IPS-15b (cell line): ENCODE measurements around the gene UBE2F.
A peak's percentile ranks its signal among the peaks of the same experiment; 100 is the strongest.

ENCODE experiments used
- H3K27me3 ChIP-seq: one replicate; pipeline ENCODE4 v1.6.1; 2013; ENCODE audit warnings: low read length; ENCODE audit not compliant: control insufficient read depth, insufficient read depth
- H3K36me3 ChIP-seq: one replicate; pipeline ENCODE4 v1.6.1; 2013; ENCODE audit warnings: low read length; ENCODE audit not compliant: control insufficient read depth, insufficient read depth
- H3K4me1 ChIP-seq: one replicate; pipeline ENCODE4 v1.6.1; 2013; ENCODE audit warnings: mild to moderate bottlenecking, low read length; ENCODE audit not compliant: control insufficient read depth, insufficient read depth
- H3K4me3 ChIP-seq: one replicate; pipeline ENCODE4 v1.5.1; 2013; ENCODE audit warnings: low read depth, low read length
- H3K9ac ChIP-seq: one replicate; pipeline ENCODE4 v1.6.1; 2013; ENCODE audit warnings: low read depth, mild to moderate bottlenecking, low read length
- H3K9me3 ChIP-seq: one replicate; pipeline ENCODE4 v1.6.1; 2013; ENCODE audit warnings: mild to moderate bottlenecking, low read length; ENCODE audit not compliant: control insufficient read depth, insufficient read depth

UBE2F gene

GRCh38 chr2:237966565-237967462 lies at the start of gene UBE2F:
TSS of gene UBE2F (plus strand) at chr2:237967014. CDS start at chr2:237973108, 6,094 bp downstream.
- Histone ChIP-seq H3K4me1 (no peaks in the 10 kb centered on the region), H3K9ac (peak within 1 kb of the TSS; percentile 83), H3K9me3 (peaks cover 9% of the 10 kb centered on the region), H3K27me3 (no peaks in the 10 kb centered on the region), H3K36me3 (no peaks in the 10 kb centered on the region), H3K4me3 (peak within 1 kb of the TSS; percentile 82)

DNA sequence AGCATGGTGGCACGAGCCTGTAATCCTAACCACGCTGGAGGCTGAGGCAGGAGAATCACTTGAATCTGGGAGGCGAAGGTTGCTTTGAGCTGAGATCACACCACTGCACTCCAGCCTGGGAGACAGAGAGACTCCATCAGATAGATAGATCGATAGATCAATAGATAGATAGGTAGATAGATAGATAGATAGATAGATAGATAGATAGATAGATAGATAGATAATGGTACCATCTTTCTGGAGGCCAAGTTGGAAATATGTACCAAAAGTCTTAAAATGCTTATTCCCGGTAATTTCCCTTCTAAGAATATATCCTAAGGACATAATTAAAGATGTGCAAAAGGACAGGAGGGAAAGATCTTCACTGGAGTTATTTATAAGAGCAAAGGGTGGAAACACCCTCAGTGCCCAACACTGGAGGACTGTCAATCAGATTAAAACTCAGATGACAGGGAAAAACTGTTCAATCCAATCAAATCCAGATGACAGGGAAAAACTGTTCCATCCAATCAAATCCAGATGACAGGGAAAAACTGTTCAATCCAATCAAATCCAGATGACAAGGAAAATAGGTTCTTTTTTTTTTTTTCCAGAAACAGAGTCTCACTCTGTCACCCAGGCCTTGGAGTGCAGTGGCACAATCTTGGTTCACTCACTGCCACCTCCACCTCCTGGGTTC lies 49.0 kb upstream of the UBE2F start:
- no peaks in the 10 kb centered on the region for H3K27me3 ChIP-seq
- H3K36me3 ChIP-seq, result no peaks in the 10 kb centered on the region
- H3K4me3 ChIP-seq, result no peak overlapping the region
- no peaks in the 10 kb centered on the region for H3K9me3 ChIP-seq
- H3K4me1 ChIP-seq, result no peaks in the 10 kb centered on the region
- H3K9ac ChIP-seq, result no peak overlapping the region

- no peaks in the 10 kb centered on the region for H3K9me3 ChIP-seq
- H3K9ac ChIP-seq, result no peak overlapping the region
- H3K4me1 ChIP-seq, result no peaks in the 10 kb centered on the region
- H3K4me3 ChIP-seq, result no peak overlapping the region
- H3K27me3 ChIP-seq, result no peaks in the 10 kb centered on the region
- no peaks in the 10 kb centered on the region for H3K36me3 ChIP-seq
Observed at GRCh38 chr2:237919593-237919992, 47.2 kb upstream of the UBE2F start.

DNA sequence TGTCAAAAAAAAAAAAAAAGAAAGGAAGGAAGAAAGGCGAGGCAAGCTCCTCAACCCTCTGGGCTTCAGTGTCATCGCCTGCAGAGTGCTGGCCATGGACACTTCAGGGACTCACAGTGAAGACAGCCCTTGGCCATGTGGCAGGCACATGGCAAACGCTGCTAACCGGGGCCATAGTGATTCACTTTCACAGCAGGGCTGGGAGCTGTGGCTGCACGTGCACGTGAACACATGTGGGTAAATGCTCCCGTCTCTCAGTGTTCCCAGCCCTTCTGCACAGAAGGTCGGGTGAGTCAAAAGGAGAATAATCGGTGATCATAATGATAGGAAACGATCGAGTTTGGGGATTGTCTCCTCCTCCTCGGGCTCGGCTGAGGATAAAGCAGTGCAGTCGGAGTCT lies 46.1 kb upstream of the UBE2F start:
- Histone ChIP-seq H3K9me3 (no peaks in the 10 kb centered on the region), H3K27me3 (no peaks in the 10 kb centered on the region), H3K36me3 (no peaks in the 10 kb centered on the region), H3K9ac (no peak overlapping the region), H3K4me1 (no peaks in the 10 kb centered on the region), H3K4me3 (no peak overlapping the region)

- H3K36me3 ChIP-seq, result no peaks in the 10 kb centered on the region
- H3K9me3 ChIP-seq, result no peaks in the 10 kb centered on the region
- H3K4me3 ChIP-seq, result no peak overlapping the region
- no peaks in the 10 kb centered on the region for H3K4me1 ChIP-seq
- H3K9ac ChIP-seq, result no peak overlapping the region
- no peaks in the 10 kb centered on the region for H3K27me3 ChIP-seq
Observed at GRCh38 chr2:237921967-237922492, 44.8 kb upstream of the UBE2F start.

GRCh38 chr2:237922641-237923361 lies 44.0 kb upstream of the UBE2F start:
- no peaks in the 10 kb centered on the region for H3K27me3 ChIP-seq
- no peaks in the 10 kb centered on the region for H3K4me1 ChIP-seq
- no peak overlapping the region for H3K9ac ChIP-seq
- H3K36me3 ChIP-seq, result no peaks in the 10 kb centered on the region
- H3K4me3 ChIP-seq, result no peak overlapping the region
- no peaks in the 10 kb centered on the region for H3K9me3 ChIP-seq

DNA sequence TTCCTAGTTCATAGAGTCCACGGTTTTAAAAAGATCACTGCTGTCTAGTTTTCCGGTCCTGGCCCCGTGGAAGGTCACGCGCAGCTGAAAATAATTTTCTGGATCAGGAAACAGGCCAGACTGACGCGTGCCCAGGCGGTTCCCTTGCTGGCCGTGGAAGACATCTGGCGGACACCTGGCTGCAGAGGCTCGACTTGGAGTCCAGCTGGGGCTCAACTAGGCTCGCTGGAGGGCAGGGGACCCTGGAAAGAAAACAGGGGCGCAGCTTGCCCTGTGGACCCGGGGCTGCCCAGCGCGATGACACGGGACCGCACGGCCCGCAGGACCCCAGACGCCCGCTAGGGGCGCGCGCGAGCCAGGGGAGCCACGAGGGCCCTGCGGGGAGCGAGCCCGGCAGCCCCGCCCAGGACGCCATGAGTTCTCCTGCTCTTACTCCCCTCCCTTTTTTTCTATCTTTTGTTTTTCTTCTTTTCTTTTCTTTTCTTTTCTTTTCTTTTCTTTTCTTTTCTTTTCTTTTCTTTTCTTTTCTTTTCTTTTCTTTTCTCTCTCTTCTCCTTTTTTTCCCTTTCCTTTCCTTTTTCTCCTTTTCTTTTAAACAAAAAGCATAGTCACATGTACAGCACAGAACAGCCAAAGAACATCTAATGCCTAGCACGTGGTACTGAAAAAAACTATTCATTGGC lies 43.2 kb upstream of the UBE2F start:
- no peaks in the 10 kb centered on the region for H3K9me3 ChIP-seq
- no peaks in the 10 kb centered on the region for H3K27me3 ChIP-seq
- H3K36me3 ChIP-seq, result no peaks in the 10 kb centered on the region
- H3K9ac ChIP-seq, result no peak overlapping the region
- H3K4me3 ChIP-seq, result peak overlapping the region; percentile 13
- H3K4me1 ChIP-seq, result no peaks in the 10 kb centered on the region

DNA sequence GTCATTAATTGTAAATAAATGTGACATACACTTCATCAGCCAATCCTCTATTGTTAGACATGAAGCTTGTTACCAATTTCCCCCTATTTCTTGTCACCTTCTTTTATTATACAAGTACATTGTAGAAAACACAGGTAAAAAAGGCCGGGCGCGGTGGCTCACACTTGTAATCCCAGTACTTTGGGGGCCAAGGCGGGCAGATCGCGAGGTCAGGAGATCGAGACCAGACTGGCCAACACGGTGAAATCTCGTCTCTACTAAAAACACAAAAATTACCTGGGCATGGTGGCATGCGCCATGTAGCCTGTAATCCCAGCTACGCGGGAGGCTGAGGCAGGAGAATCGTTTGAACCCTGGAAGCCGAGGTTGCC lies 42.7 kb upstream of the UBE2F start:
- Histone ChIP-seq H3K9ac (no peak overlapping the region), H3K4me1 (no peaks in the 10 kb centered on the region), H3K9me3 (no peaks in the 10 kb centered on the region), H3K27me3 (no peaks in the 10 kb centered on the region), H3K4me3 (no peak overlapping the region), H3K36me3 (no peaks in the 10 kb centered on the region)

DNA sequence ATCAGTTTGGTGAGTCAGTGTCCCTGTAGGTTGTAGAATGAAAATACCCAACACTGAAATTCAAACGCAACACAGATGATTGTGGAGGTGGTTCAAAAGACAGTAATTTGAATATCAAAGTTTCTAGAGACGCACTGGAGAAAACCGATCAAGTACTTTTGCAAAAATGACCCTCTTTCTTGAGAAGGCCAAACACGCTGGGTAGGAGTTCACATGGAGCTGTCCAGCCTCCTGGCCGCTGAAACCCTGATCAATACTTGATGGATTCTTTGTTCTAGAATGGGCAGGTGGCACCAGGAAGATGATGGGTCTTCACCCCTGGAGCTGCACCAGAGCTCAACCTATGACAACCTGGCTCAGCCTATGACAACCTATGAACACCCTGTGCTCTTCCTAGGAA lies 39.7 kb upstream of the UBE2F start:
- no peak overlapping the region for H3K4me3 ChIP-seq
- H3K36me3 ChIP-seq, result no peaks in the 10 kb centered on the region
- H3K9me3 ChIP-seq, result no peaks in the 10 kb centered on the region
- no peak overlapping the region for H3K9ac ChIP-seq
- no peaks in the 10 kb centered on the region for H3K4me1 ChIP-seq
- no peaks in the 10 kb centered on the region for H3K27me3 ChIP-seq

DNA sequence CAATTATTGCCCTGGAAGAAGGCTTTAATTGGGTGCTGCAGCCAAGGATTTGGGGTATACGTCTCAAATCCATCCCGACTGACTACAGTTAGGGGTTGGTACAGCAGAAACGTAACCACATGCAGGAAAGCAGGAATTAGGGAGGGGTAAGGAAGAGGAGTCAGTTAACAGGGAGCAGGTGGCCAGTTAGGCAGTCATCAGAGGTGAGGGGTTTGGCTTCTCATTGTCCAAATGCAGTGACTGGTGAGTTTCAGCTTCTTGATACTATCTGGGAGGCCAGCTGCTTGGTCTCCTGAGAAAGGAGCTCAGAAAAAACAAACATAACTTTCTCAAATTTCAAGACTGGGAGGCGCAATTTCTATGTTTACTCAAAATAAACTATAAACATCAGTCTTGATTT lies 38.8 kb upstream of the UBE2F start:
- no peak overlapping the region for H3K9ac ChIP-seq
- H3K36me3 ChIP-seq, result no peaks in the 10 kb centered on the region
- H3K4me1 ChIP-seq, result no peaks in the 10 kb centered on the region
- no peaks in the 10 kb centered on the region for H3K27me3 ChIP-seq
- no peak overlapping the region for H3K4me3 ChIP-seq
- no peaks in the 10 kb centered on the region for H3K9me3 ChIP-seq

DNA sequence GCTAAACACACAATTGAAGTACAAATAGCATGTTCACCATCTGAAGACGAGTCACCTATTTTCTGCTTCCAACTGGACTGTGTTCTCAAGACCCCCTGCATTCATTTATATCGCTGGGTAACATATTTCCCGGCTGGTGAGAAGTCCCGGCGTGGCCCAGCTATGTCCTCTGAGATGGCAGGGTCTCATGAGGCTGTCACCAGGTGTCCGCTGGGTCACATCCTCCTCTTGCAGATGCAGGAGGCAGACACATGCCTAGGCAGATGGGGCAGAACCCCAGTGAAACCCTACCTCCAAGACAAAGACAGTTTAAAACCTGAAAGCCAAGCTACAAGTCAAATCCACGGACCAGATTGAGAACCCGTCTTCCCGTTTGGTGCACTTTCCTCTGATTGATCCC lies 36.8 kb upstream of the UBE2F start:
- Histone ChIP-seq H3K27me3 (no peaks in the 10 kb centered on the region), H3K9me3 (no peaks in the 10 kb centered on the region), H3K36me3 (no peaks in the 10 kb centered on the region), H3K9ac (no peak overlapping the region), H3K4me3 (no peak overlapping the region), H3K4me1 (no peaks in the 10 kb centered on the region)
